Gastrocnemius medialis (tissue), 4 donors: Measurements from ENCODE around the gene USP51. TPM values are rescaled to one million over a fixed set of nuclear protein-coding genes. Genes with fewer than 3 reads are reported as not detected.
A peak's percentile ranks its signal among the peaks of the same experiment; 100 is the strongest.

Experiments
- ATAC-seq, 2 donors: fragments of 150-250 bp; one replicate each; pipeline ENCODE4 v1.9.1; 2016
- DNase-seq, 2 donors: peaks; one replicate each; pipeline ENCODE4 v3.0.0-alpha.2; 2019
- H3K27ac ChIP-seq, 4 donors: fragments of 200-600 bp; sonication (generic); 1 replicate in 1 of 4; 2 replicates in 3 of 4; pipeline ENCODE4 v1.5.1; 2016 to 2018; ENCODE audit warnings: mild to moderate bottlenecking in 2 of 4, moderate library complexity in 1 of 4
- H3K27me3 ChIP-seq, 3 donors: fragments of 200-600 bp; sonication (generic) in 2 of 3; 1 replicate in 1 of 3; 2 replicates in 2 of 3; pipeline versions ENCODE4 v1.5.1 to v1.6.0; 2016 to 2019; ENCODE audit warnings: mild to moderate bottlenecking in 1 of 3, moderate library complexity in 1 of 3
- H3K36me3 ChIP-seq, 2 donors: fragments of 200-600 bp; sonication (generic) in 1 of 2; one replicate each; pipeline ENCODE4 v1.5.1; 2017 to 2018
- H3K4me1 ChIP-seq, 2 donors: fragments of 200-600 bp; sonication (generic) in 1 of 2; one replicate each; pipeline ENCODE4 v1.5.1; 2016 to 2017; ENCODE audit warnings: mild to moderate bottlenecking in 2 of 2
- H3K4me3 ChIP-seq, 4 donors: fragments of 200-600 bp; sonication (generic) in 3 of 4; 1 replicate in 1 of 4; 2 replicates in 3 of 4; pipeline ENCODE4 v1.5.1; 2016 to 2019; ENCODE audit warnings: mild to moderate bottlenecking in 2 of 4
- H3K9me3 ChIP-seq, 3 donors: fragments of 200-600 bp; sonication (generic) in 2 of 3; 1 replicate in 1 of 3; 2 replicates in 2 of 3; pipeline ENCODE4 v1.5.1; 2016 to 2019
- POLR2A ChIP-seq, 2 donors: fragments of 450-650 bp; IDR thresholded peaks; one replicate each; pipeline ENCODE4 v1.6.1; 2017; ENCODE audit warnings: antibody characterized with exemption in 2 of 2, mild to moderate bottlenecking in 2 of 2, moderate library complexity in 2 of 2
- in situ Hi-C, 4 donors: fragments of 200-750 bp; cut with MboI; loops; one replicate each; pipeline versions ENCODE4 v1.15.0 to v1.8.0; 2017; ENCODE audit warnings: low sequenced_read_pairs in 4 of 4
- intact Hi-C: fragments of 100-400 bp; cut with DNase I; formaldehyde crosslinking; loops from one replicate; pipeline ENCODE4 v1.15.1; 2023; ENCODE audit warnings: low total_unique reads
- total RNA-seq, 4 donors: library from RNA; depleted of rRNA; stranded (reverse); fragments of >200 nt; gene quantifications; one replicate each; pipeline versions ENCODE4 v1.1.0 to v1.2.3, GENCODE V29; 2016
- TF ChIP-seq, protein P1 (sequence below), 5 experiments: fragments of 450-650 bp in 3 of 5; fragments of 200-600 bp in 2 of 5; sonication (generic) in 2 of 5; IDR thresholded peaks in 4 of 5; conservative IDR thresholded peaks in 1 of 5; 1 replicate in 4 of 5; 2 replicates in 1 of 5; pipeline ENCODE4 v1.5.1; 2016 to 2019; ENCODE audit warnings: antibody characterized with exemption in 5 of 5, mild to moderate bottlenecking in 3 of 5, moderate library complexity in 3 of 5

The USP51 gene
- total RNA-seq: 1 to 10 TPM in 1 of 4 donors, under 1 TPM in 3; 0.09 to 1.2 (median 0.57) TPM

GRCh38 chrX:55489314-55490009, at the start of gene USP51:
USP51 (minus strand) TSS chrX:55489848; CDS start chrX:55488939, 909 bp downstream.
- peak within 1 kb of the TSS; percentile 77 to 85 (median 84) for H3K27ac ChIP-seq
- no peaks in the 10 kb centered on the region for H3K27me3 ChIP-seq
- peak within 1 kb of the TSS; percentile 71 to 79 (median 76) for H3K4me3 ChIP-seq
- in situ Hi-C loops: loop anchor here in 1 of 4 donors (25.0 kb wide), 1 partner anchor 223 kb away; the partner anchor contains the start of gene RRAGB
- DNase-seq (peak in 1 of 2 donors; percentile 11), ATAC-seq (peak; percentile 39 to 45)
- TF ChIP-seq, protein P1, sequence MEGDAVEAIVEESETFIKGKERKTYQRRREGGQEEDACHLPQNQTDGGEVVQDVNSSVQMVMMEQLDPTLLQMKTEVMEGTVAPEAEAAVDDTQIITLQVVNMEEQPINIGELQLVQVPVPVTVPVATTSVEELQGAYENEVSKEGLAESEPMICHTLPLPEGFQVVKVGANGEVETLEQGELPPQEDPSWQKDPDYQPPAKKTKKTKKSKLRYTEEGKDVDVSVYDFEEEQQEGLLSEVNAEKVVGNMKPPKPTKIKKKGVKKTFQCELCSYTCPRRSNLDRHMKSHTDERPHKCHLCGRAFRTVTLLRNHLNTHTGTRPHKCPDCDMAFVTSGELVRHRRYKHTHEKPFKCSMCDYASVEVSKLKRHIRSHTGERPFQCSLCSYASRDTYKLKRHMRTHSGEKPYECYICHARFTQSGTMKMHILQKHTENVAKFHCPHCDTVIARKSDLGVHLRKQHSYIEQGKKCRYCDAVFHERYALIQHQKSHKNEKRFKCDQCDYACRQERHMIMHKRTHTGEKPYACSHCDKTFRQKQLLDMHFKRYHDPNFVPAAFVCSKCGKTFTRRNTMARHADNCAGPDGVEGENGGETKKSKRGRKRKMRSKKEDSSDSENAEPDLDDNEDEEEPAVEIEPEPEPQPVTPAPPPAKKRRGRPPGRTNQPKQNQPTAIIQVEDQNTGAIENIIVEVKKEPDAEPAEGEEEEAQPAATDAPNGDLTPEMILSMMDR (IDR thresholded peaks at IDR 0.05 in 4 of 5, conservative IDR thresholded peaks at IDR 0.05 in 1 of 5): peak in 1 of 5 experiments; percentile 18
- no peak for TF ChIP-seq POLR2A (IDR thresholded peaks at IDR 0.05)
- intact Hi-C loops: no loop called here
- H3K9me3 ChIP-seq: no peaks in the 10 kb centered on the region
- H3K36me3 ChIP-seq: no peaks in the 10 kb centered on the region
- no peaks in the 10 kb centered on the region for H3K4me1 ChIP-seq

DNA sequence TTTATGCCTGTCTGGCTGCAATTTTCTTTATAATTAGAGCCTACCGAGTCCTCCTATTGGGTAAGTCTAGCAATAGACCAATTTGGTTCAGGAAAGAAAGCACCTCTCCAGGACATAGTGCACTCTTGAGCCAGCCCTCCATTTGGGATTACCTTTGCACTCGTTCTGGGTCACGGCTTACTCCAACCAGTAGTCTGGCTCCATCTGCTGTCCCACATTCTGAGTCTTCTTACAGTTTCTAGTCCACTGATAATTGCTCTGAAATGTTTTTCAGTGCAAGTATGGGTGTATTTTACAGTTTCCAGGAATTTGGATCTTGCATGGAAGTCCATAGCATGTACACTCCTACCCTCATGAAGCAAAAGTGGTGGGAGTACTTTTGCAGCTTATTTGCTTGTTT, 34.8 kb upstream of the USP51 start:
- TF ChIP-seq POLR2A (IDR thresholded peaks at IDR 0.05): no peak
- TF ChIP-seq, protein P1 (IDR thresholded peaks at IDR 0.05 in 4 of 5, conservative IDR thresholded peaks at IDR 0.05 in 1 of 5): no peak
- no peak overlapping the region for H3K4me3 ChIP-seq
- in situ Hi-C loops: no loop called here
- H3K9me3 ChIP-seq: no peaks in the 10 kb centered on the region
- H3K36me3 ChIP-seq: no peaks in the 10 kb centered on the region
- DNase-seq: no peak
- no peak for ATAC-seq
- intact Hi-C loops: no loop called here
- H3K27ac ChIP-seq: no peak overlapping the region
- H3K27me3 ChIP-seq: no peaks in the 10 kb centered on the region
- H3K4me1 ChIP-seq: no peaks in the 10 kb centered on the region

DNA sequence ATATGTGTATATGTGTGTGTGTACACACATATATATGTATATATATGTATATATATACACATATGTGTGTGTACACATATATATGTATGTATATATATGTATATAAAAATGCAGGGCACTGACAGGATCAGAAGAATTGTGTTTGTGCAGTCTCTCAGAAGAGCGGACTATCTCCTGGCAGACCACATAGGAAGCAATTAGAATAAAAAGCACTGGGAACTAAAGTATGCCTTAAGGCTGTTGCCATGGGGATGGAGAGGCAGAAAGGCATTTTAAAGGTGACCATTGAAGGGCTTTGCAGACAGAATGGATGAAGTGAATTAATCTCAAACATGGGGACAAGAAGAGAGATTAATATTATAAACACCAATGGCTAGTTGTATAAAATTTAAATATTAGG, 33.7 kb upstream of the USP51 start:
- Histone ChIP-seq H3K9me3 (no peaks in the 10 kb centered on the region), H3K4me1 (no peaks in the 10 kb centered on the region), H3K27ac (no peak overlapping the region), H3K27me3 (no peaks in the 10 kb centered on the region), H3K36me3 (no peaks in the 10 kb centered on the region), H3K4me3 (no peak overlapping the region)
- TF ChIP-seq POLR2A (IDR thresholded peaks at IDR 0.05): no peak
- TF ChIP-seq, protein P1 (IDR thresholded peaks at IDR 0.05 in 4 of 5, conservative IDR thresholded peaks at IDR 0.05 in 1 of 5): no peak
- in situ Hi-C loops (no loop called here), intact Hi-C loops (no loop called here)
- ATAC-seq (no peak), DNase-seq (no peak)

DNA sequence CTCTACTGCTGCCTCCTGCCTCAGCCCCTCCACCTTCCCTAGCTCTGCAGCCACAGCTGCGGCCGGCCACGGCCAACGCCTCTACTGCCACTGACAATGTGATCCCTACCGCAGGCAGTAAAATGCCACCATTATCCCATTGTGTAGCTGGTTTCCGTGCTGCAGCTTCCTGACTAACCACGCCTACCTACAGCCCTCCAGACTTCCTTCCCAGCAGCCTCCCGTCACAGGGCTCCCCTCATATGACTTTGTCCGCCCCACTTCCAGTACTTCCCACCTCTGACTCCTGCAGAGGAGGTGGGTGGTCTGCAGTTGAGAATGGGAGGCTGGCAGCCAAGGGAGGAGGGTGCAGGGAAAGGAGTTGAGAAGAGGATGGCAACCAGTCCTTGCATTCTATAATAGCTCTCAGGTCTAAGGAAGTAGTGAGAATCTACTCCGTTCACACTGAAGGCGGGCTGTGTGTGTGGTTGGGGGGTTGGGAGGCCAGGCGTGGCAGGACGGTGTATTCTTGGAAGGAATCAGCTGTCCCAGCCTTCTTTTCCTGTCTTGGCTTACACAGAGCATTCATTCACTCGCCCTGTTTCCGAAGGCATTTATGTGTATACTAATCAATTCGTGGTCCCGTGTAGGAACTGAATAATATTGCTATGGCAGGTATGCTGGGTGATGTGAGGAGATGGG, 33.1 kb upstream of the USP51 start:
- intact Hi-C loops: no loop called here
- TF ChIP-seq, protein P1 (IDR thresholded peaks at IDR 0.05 in 4 of 5, conservative IDR thresholded peaks at IDR 0.05 in 1 of 5): no peak
- TF ChIP-seq POLR2A (IDR thresholded peaks at IDR 0.05): no peak
- H3K27me3 ChIP-seq: no peaks in the 10 kb centered on the region
- no peak for DNase-seq
- H3K4me1 ChIP-seq: no peaks in the 10 kb centered on the region
- no peaks in the 10 kb centered on the region for H3K36me3 ChIP-seq
- H3K9me3 ChIP-seq: no peaks in the 10 kb centered on the region
- in situ Hi-C loops: no loop called here
- H3K4me3 ChIP-seq: no peak overlapping the region
- ATAC-seq: no peak
- no peak overlapping the region for H3K27ac ChIP-seq
